ENCODE results near the gene HES6. TPM values are rescaled to one million over a fixed set of nuclear protein-coding genes. Genes with fewer than 3 reads are reported as not detected.

HES6 gene
- total RNA-seq, 2 donors from 2014 or later: 5.7 to 11.3 TPM

GRCh38 chr2:238240757-238241711 is 1.2 kb upstream of the HES6 start:
- Mint-ChIP-seq H3K36me3 (no peaks in the 10 kb centered on the region), H3K4me3 (peak overlapping the region; percentile 46), H3K4me1 (ENCODE audit: low read depth in 2 of 2) (peaks cover 5 to 9% of the 10 kb centered on the region in 2 donors), H3K27ac (no peak overlapping the region), H3K27me3 (peaks cover 0 to 3% of the 10 kb centered on the region in 2 donors), H3K9me3 (no peaks in the 10 kb centered on the region)
- no peak for DNase-seq (ENCODE audit: low spot score)
- ATAC-seq: no peak

- no peak for DNase-seq (ENCODE audit: low spot score)
- H3K36me3 Mint-ChIP-seq: no peaks in the 10 kb centered on the region
- no peak overlapping the region for H3K27ac Mint-ChIP-seq
- H3K4me1 Mint-ChIP-seq (ENCODE audit: low read depth in 2 of 2): peaks cover 5 to 18% of the 10 kb centered on the region in 2 donors
- no peak for ATAC-seq
- H3K4me3 Mint-ChIP-seq: peak overlapping the region; percentile 97
- no peaks in the 10 kb centered on the region for H3K9me3 Mint-ChIP-seq
- peaks cover 8 to 14% of the 10 kb centered on the region in 2 donors for H3K27me3 Mint-ChIP-seq
These were observed 335 bp downstream of the HES6 start for GRCh38 chr2:238239543-238239862.

- peak; percentile 30 to 47 for ATAC-seq
- H3K36me3 Mint-ChIP-seq: no peaks in the 10 kb centered on the region
- H3K27ac Mint-ChIP-seq: no peak overlapping the region
- no peak overlapping the region for H3K4me3 Mint-ChIP-seq
- H3K27me3 Mint-ChIP-seq: peaks cover 8 to 14% of the 10 kb centered on the region in 2 donors
- H3K9me3 Mint-ChIP-seq: no peaks in the 10 kb centered on the region
- DNase-seq (ENCODE audit: low spot score): peak; percentile 69
- peaks cover 5 to 18% of the 10 kb centered on the region in 2 donors for H3K4me1 Mint-ChIP-seq (ENCODE audit: low read depth in 2 of 2)
These were observed 884 bp downstream of the HES6 start for GRCh38 chr2:238238766-238239542.

GRCh38 chr2:238238311-238238765 is 1.5 kb downstream of the HES6 start:
- H3K9me3 Mint-ChIP-seq: no peaks in the 10 kb centered on the region
- H3K36me3 Mint-ChIP-seq: no peaks in the 10 kb centered on the region
- H3K27me3 Mint-ChIP-seq: peaks cover 8 to 14% of the 10 kb centered on the region in 2 donors
- DNase-seq (ENCODE audit: low spot score): no peak
- H3K27ac Mint-ChIP-seq: no peak overlapping the region
- peaks cover 5 to 24% of the 10 kb centered on the region in 2 donors for H3K4me1 Mint-ChIP-seq (ENCODE audit: low read depth in 2 of 2)
- ATAC-seq: no peak
- H3K4me3 Mint-ChIP-seq: peak overlapping the region; percentile 22

- no peaks in the 10 kb centered on the region for H3K9me3 Mint-ChIP-seq
- H3K4me3 Mint-ChIP-seq: peak overlapping the region; percentile 22
- peaks cover 8 to 14% of the 10 kb centered on the region in 2 donors for H3K27me3 Mint-ChIP-seq
- no peak for ATAC-seq
- H3K36me3 Mint-ChIP-seq: no peaks in the 10 kb centered on the region
- H3K4me1 Mint-ChIP-seq (ENCODE audit: low read depth in 2 of 2): peaks cover 5 to 24% of the 10 kb centered on the region in 2 donors
- H3K27ac Mint-ChIP-seq: no peak overlapping the region
- no peak for DNase-seq (ENCODE audit: low spot score)
These were observed 2.3 kb downstream of the HES6 start for GRCh38 chr2:238237431-238238135.

- no peak for DNase-seq (ENCODE audit: low spot score)
- ATAC-seq: no peak
- H3K9me3 Mint-ChIP-seq: no peaks in the 10 kb centered on the region
- H3K4me3 Mint-ChIP-seq: no peak overlapping the region
- H3K36me3 Mint-ChIP-seq: no peaks in the 10 kb centered on the region
- peaks cover 8 to 14% of the 10 kb centered on the region in 2 donors for H3K27me3 Mint-ChIP-seq
- H3K4me1 Mint-ChIP-seq (ENCODE audit: low read depth in 2 of 2): peaks cover 12 to 26% of the 10 kb centered on the region in 2 donors
- no peak overlapping the region for H3K27ac Mint-ChIP-seq
These were observed 3.3 kb downstream of the HES6 start for GRCh38 chr2:238236571-238236970.

GRCh38 chr2:238235856-238236255 is 4.0 kb downstream of the HES6 start:
- no peak overlapping the region for H3K27ac Mint-ChIP-seq
- no peaks in the 10 kb centered on the region for H3K9me3 Mint-ChIP-seq
- peaks cover 15 to 28% of the 10 kb centered on the region in 2 donors for H3K4me1 Mint-ChIP-seq (ENCODE audit: low read depth in 2 of 2)
- peaks cover 8 to 14% of the 10 kb centered on the region in 2 donors for H3K27me3 Mint-ChIP-seq
- no peak for DNase-seq (ENCODE audit: low spot score)
- H3K4me3 Mint-ChIP-seq: peak overlapping the region; percentile 18
- no peak for ATAC-seq
- H3K36me3 Mint-ChIP-seq: no peaks in the 10 kb centered on the region

- H3K27ac Mint-ChIP-seq: no peak overlapping the region
- peak overlapping the region; percentile 21 for H3K4me3 Mint-ChIP-seq
- no peak for ATAC-seq
- H3K9me3 Mint-ChIP-seq: no peaks in the 10 kb centered on the region
- H3K27me3 Mint-ChIP-seq: peaks cover 8 to 14% of the 10 kb centered on the region in 2 donors
- H3K4me1 Mint-ChIP-seq (ENCODE audit: low read depth in 2 of 2): peaks cover 18 to 32% of the 10 kb centered on the region in 2 donors
- no peak for DNase-seq (ENCODE audit: low spot score)
- no peaks in the 10 kb centered on the region for H3K36me3 Mint-ChIP-seq
These were observed 4.5 kb downstream of the HES6 start for GRCh38 chr2:238235331-238235732.

GRCh38 chr2:238233625-238234024 is 6.2 kb downstream of the HES6 start:
- peaks cover 17 to 35% of the 10 kb centered on the region in 2 donors for H3K4me1 Mint-ChIP-seq (ENCODE audit: low read depth in 2 of 2)
- H3K27me3 Mint-ChIP-seq: peaks cover 8 to 14% of the 10 kb centered on the region in 2 donors
- no peak overlapping the region for H3K27ac Mint-ChIP-seq
- peak overlapping the region; percentile 34 for H3K4me3 Mint-ChIP-seq
- DNase-seq (ENCODE audit: low spot score) (no peak), ATAC-seq (no peak)
- no peaks in the 10 kb centered on the region for H3K9me3 Mint-ChIP-seq
- H3K36me3 Mint-ChIP-seq: no peaks in the 10 kb centered on the region

GRCh38 chr2:238231809-238232208 is 8.0 kb downstream of the HES6 start:
- DNase-seq (ENCODE audit: low spot score) (no peak), ATAC-seq (no peak)
- Mint-ChIP-seq H3K27ac (peak overlapping the region; percentile 35 to 84), H3K4me3 (peak overlapping the region; percentile 78), H3K9me3 (no peaks in the 10 kb centered on the region), H3K36me3 (no peaks in the 10 kb centered on the region), H3K27me3 (peaks cover 8 to 14% of the 10 kb centered on the region in 2 donors), H3K4me1 (ENCODE audit: low read depth in 2 of 2) (peaks cover 17 to 35% of the 10 kb centered on the region in 2 donors)

GRCh38 chr2:238231251-238231793 is 8.5 kb downstream of the HES6 start:
- DNase-seq (ENCODE audit: low spot score) (peak; percentile 89), ATAC-seq (peak; percentile 90 to 91)
- peak overlapping the region; percentile 78 for H3K4me3 Mint-ChIP-seq
- H3K36me3 Mint-ChIP-seq: no peaks in the 10 kb centered on the region
- H3K27ac Mint-ChIP-seq: peak overlapping the region; percentile 35 to 84
- no peaks in the 10 kb centered on the region for H3K9me3 Mint-ChIP-seq
- H3K4me1 Mint-ChIP-seq (ENCODE audit: low read depth in 2 of 2): peaks cover 17 to 35% of the 10 kb centered on the region in 2 donors
- peaks cover 8 to 14% of the 10 kb centered on the region in 2 donors for H3K27me3 Mint-ChIP-seq

GRCh38 chr2:238230699-238231098 is 9.1 kb downstream of the HES6 start:
- Mint-ChIP-seq H3K27ac (peak overlapping the region in 1 of 2 donors; percentile 84), H3K4me3 (peak overlapping the region; percentile 65), H3K27me3 (peaks cover 7 to 8% of the 10 kb centered on the region in 2 donors), H3K36me3 (no peaks in the 10 kb centered on the region), H3K9me3 (no peaks in the 10 kb centered on the region), H3K4me1 (ENCODE audit: low read depth in 2 of 2) (peaks cover 17 to 32% of the 10 kb centered on the region in 2 donors)
- DNase-seq (ENCODE audit: low spot score) (no peak), ATAC-seq (no peak)

GRCh38 chr2:238228700-238229099 is 11.1 kb downstream of the HES6 start:
- no peak for ATAC-seq
- Mint-ChIP-seq H3K36me3 (no peaks in the 10 kb centered on the region), H3K27me3 (no peaks in the 10 kb centered on the region)

More at GRCh38 chr2:238228700-238229099, 11.1 kb downstream of the HES6 start:
- H3K9me3 Mint-ChIP-seq: no peaks in the 10 kb centered on the region
- DNase-seq (ENCODE audit: low spot score): no peak
- H3K27ac Mint-ChIP-seq: no peak overlapping the region
- peaks cover 17 to 27% of the 10 kb centered on the region in 2 donors for H3K4me1 Mint-ChIP-seq (ENCODE audit: low read depth in 2 of 2)
- no peak overlapping the region for H3K4me3 Mint-ChIP-seq

All from natural killer cell treated with Interleukin-12 subunit alpha and Interleukin-12 subunit beta and Interleukin-15 and Interleukin-18, amount 100 ng/mL, for 72 hours (primary cell).